GM12865 (cell line): Measurements from ENCODE around the gene C1QC.

Experiments used
- DNase-seq: peaks from one replicate; pipeline ENCODE4 v3.0.0; 2010; ENCODE audit warnings: low read depth
- H3K4me3 ChIP-seq: 2 replicates; pipeline ENCODE4 v1.5.1; 2011; ENCODE audit warnings: mild to moderate bottlenecking, low read depth, low read length, control low read depth
- TF ChIP-seq, protein P1 (sequence below): IDR thresholded peaks from 2 replicates; pipeline ENCODE4 v1.5.1; 2011; ENCODE audit warnings: low read length, control low read depth, low read depth, inconsistent platforms; ENCODE audit not compliant: insufficient read depth; ENCODE audit errors: missing control alignments

C1QC gene

DNA sequence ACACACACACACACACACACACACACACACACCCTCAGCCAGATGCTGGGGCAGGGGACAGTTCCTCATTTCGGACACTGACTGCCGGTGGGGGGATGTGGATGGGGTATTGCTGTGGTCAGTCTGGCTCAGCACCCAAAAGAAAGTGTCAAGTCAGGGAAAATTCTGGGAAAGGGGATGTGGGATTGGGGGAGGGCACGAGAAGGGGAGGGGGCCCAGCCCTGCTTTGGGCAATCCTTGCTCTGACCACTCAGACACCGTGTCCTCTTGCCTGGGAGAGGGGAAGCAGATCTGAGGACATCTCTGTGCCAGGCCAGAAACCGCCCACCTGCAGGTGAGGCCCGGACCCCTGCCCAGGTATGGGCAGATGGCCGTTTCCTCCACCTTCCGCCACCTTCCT lies at the start of gene C1QC:
C1QC (plus strand) TSS at position 253 of the 400 bp plus-strand sequence. CDS start 391 bp downstream, outside the sequence.
- TF ChIP-seq, protein P1, sequence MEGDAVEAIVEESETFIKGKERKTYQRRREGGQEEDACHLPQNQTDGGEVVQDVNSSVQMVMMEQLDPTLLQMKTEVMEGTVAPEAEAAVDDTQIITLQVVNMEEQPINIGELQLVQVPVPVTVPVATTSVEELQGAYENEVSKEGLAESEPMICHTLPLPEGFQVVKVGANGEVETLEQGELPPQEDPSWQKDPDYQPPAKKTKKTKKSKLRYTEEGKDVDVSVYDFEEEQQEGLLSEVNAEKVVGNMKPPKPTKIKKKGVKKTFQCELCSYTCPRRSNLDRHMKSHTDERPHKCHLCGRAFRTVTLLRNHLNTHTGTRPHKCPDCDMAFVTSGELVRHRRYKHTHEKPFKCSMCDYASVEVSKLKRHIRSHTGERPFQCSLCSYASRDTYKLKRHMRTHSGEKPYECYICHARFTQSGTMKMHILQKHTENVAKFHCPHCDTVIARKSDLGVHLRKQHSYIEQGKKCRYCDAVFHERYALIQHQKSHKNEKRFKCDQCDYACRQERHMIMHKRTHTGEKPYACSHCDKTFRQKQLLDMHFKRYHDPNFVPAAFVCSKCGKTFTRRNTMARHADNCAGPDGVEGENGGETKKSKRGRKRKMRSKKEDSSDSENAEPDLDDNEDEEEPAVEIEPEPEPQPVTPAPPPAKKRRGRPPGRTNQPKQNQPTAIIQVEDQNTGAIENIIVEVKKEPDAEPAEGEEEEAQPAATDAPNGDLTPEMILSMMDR, result no peak
- no peak within 1 kb of the TSS for H3K4me3 ChIP-seq
- no peak for DNase-seq

DNA sequence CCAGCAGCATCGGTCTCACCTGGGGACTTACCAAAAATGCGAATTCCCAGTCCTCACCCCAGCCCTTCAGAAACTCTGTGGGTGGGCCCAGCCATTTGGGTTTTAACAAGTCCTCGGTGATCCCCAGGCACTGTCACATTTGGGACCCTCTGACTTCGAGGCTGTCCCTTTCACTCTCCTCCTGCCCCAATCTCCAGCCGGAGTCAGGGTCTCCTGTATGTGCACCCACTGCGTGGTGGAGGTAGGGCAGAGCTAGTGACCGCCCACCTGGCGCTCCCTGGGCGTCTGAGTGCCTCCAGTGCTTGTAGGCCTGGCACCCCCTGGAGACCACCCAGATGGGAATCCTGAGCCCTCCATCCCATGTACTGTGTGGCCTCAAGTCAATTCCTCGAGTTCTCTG lies 49.0 kb upstream of the C1QC start:
- TF ChIP-seq, protein P1, result no peak
- no peak for DNase-seq
- no peak overlapping the region for H3K4me3 ChIP-seq

DNA sequence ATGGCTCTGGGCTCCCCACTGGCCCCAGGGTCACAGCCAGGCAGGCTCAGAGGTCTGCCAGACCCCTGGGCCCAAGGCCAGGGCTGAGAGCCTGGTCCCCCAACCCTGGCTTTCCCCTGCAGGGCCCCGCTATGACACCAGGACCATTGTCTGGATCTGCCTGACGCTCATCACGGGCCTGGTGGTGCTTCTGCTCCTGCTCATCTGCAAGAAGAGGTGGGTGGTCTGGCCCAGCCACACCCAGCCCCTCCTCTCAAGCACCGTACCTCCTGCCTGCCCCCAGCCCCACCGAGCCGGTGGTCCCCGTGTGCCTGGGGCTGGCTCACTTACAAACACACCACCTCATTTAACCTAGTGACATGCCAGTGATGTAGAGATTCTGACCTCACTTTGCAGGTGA lies 48.3 kb upstream of the C1QC start:
- TF ChIP-seq, protein P1, result no peak
- H3K4me3 ChIP-seq, result no peak overlapping the region
- no peak for DNase-seq

DNA sequence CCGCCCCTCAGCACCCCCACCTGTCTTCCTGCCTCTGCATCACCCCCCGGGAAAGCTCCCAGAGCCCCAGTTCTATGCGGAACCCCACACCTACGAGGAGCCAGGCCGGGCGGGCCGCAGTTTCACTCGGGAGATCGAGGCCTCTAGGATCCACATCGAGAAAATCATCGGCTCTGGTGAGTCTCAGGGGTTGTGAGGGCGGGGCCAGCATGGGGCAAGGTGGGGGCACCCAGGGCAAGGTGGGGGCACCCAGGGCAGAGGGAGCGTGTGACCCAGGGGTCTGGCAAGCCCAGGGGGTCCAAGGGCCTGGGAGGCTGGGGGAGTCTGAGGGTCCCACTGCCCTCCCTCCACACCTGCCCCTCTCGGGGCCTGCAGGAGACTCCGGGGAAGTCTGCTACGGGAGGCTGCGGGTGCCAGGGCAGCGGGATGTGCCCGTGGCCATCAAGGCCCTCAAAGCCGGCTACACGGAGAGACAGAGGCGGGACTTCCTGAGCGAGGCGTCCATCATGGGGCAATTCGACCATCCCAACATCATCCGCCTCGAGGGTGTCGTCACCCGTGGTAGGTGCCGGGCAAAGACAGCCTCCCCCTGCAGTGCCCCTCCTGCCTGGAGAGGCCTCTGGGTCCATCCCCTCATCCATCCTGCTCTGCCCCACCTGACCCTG lies 46.0 kb upstream of the C1QC start:
- no peak overlapping the region for H3K4me3 ChIP-seq
- TF ChIP-seq, protein P1, result no peak
- no peak for DNase-seq

DNA sequence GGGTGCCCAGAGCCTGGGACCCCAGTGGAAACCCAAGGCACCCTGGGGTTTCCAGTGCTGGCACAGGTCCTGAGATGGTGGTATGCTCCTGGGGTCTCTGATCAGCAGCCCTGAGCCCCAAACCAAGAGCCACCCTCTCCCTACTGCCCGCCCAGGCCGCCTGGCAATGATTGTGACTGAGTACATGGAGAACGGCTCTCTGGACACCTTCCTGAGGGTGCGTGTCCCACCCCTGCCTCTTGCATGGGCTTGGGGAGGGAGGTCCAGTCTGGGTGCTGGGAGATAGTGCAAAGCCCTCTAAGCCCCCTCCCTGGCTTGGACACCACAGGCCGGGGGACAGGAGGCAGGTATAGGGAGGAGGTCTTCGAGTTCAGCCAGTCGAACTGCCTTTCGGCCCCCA lies 45.4 kb upstream of the C1QC start:
- TF ChIP-seq, protein P1, result no peak
- H3K4me3 ChIP-seq, result no peak overlapping the region
- no peak for DNase-seq

DNA sequence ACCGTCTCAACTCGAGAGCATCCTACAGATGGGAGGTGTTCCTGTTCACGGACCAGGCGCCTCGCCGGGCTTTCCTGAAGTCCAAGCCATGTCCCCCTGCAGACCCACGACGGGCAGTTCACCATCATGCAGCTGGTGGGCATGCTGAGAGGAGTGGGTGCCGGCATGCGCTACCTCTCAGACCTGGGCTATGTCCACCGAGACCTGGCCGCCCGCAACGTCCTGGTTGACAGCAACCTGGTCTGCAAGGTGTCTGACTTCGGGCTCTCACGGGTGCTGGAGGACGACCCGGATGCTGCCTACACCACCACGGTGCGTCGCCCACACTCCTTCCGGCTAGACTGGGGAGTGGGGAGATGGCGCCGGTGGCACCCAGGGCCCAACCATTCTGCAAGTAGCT lies 44.7 kb upstream of the C1QC start:
- TF ChIP-seq, protein P1, result no peak
- no peak for DNase-seq
- no peak overlapping the region for H3K4me3 ChIP-seq
